NCI-H2171 treated with DMSO at 0.1 percent for 48 hours (cell line): ENCODE data around the gene RFX2.

Experiments
- DNase-seq: peaks from one replicate; lab custom pipeline; 2025; lab: John Stamatoyannopoulos, UW

The RFX2 gene

GRCh38 chr19:6103894-6104293, 6.4 kb downstream of the RFX2 start:
- DNase-seq, result no peak

GRCh38 chr19:6103217-6103644, 7.1 kb downstream of the RFX2 start:
- DNase-seq, result no peak

GRCh38 chr19:6101991-6102390, 8.3 kb downstream of the RFX2 start:
- DNase-seq, result no peak

- no peak for DNase-seq
Observed at GRCh38 chr19:6101291-6101825, 8.9 kb downstream of the RFX2 start.

- peak; percentile 47 for DNase-seq
Observed at GRCh38 chr19:6100284-6100915, 9.9 kb downstream of the RFX2 start.

GRCh38 chr19:6099599-6099998, 10.7 kb downstream of the RFX2 start:
- DNase-seq, result peak; percentile 94

GRCh38 chr19:6099033-6099432, 11.3 kb downstream of the RFX2 start:
- DNase-seq, result no peak

- no peak for DNase-seq
Observed at GRCh38 chr19:6098574-6098973, 11.7 kb downstream of the RFX2 start.

GRCh38 chr19:6097911-6098310, 12.4 kb downstream of the RFX2 start:
- DNase-seq, result no peak

GRCh38 chr19:6095760-6096159, 14.5 kb downstream of the RFX2 start:
- peak; percentile 91 for DNase-seq

- DNase-seq, result peak; percentile 96
Observed at GRCh38 chr19:6092329-6093286, 17.7 kb downstream of the RFX2 start.

- DNase-seq, result no peak
Observed at GRCh38 chr19:6091771-6092291, 18.5 kb downstream of the RFX2 start.

GRCh38 chr19:6090634-6091033, 19.7 kb downstream of the RFX2 start:
- DNase-seq, result no peak

- no peak for DNase-seq
Observed at GRCh38 chr19:6088602-6089049, 21.7 kb downstream of the RFX2 start.

GRCh38 chr19:6087074-6087571, 23.2 kb downstream of the RFX2 start:
- DNase-seq, result peak; percentile 59

- no peak for DNase-seq
Observed at GRCh38 chr19:6086068-6086788, 24.1 kb downstream of the RFX2 start.

- DNase-seq, result no peak
Observed at GRCh38 chr19:6084821-6085220, 25.5 kb downstream of the RFX2 start.

GRCh38 chr19:6079107-6079506, 31.2 kb downstream of the RFX2 start:
- DNase-seq, result no peak

- no peak for DNase-seq
Observed at GRCh38 chr19:6078068-6078467, 32.2 kb downstream of the RFX2 start.

- no peak for DNase-seq
Observed at GRCh38 chr19:6076675-6077463, 33.4 kb downstream of the RFX2 start.

- no peak for DNase-seq
Observed at GRCh38 chr19:6076291-6076665, 34.0 kb downstream of the RFX2 start.
